DMS53 treated with DMSO at 0.1 percent for 48 hours (cell line): Measurements from ENCODE around the gene OPA1.

Experiments
- DNase-seq: peaks from one replicate; lab custom pipeline; 2025; ENCODE audit not compliant: unreplicated experiment; lab: John Stamatoyannopoulos, UW

OPA1 gene

DNA sequence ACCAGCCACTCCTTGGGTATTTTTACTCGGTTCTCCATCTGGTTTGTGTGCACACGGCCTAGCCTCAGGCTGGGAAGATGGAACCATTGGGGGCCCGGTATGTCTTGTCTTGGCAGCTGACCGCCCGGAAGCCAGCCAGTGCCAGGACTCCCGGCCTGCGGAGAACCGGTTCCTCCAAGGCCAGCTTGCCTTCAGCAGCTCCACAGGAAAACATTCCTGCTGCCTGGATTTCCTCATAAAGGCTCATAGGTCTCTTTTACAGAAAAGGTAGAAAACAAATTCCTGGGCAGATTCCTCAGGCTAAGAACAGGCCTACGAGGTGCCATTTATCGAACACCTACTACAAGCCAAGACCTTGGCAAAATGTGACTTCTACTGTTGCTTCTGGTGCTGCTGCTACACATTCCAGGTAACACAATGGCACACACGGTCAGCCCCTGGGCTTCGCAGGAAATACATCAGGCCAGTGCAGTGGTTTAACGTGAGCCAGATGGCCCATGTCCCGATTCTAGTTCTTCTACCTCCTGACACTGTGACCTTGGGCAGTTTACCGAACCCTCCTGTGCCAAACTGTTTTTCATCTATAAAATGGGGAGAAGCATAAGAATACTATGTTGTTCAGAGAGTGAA is 141.8 kb downstream of the OPA1 start:
- no peak for DNase-seq

DNA sequence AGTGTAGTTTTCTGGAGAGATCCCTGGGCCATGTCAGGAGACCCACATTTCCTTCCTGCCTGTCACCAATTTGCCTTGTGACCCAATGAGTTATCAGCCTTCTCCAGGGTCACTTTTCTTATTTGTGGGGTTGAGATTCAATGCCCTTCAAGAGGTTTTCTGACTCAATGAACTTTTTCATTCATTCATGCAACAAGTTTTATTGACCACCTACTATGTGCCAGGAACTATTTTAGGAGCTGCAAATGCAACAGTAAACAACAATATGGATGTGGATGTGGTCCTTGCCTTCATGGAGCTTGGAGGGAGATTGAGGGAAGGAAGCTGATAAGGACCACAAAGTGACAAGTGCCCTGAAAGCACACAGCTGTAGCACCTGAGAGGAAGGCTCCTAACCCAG is 142.8 kb downstream of the OPA1 start:
- DNase-seq, result no peak

DNA sequence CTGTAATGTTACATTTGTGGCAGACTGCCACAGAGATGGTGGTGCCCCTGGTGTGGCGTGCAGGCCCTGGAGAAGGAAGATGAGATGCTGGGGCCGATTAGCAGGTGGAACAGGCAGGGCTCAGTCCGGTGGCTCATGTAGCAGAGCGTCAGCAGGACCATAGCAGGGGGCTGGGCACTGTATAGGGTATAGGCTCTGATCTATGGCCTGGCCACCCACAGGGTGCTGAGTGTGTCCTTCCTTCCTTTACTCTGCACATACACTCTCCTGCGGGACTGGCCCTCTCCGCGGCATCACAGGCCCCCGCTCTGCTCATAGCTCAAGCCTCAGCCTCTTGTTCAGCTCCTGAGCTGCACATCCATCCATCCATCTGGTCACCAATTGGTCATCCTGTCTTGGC is 143.6 kb downstream of the OPA1 start:
- DNase-seq, result no peak

DNA sequence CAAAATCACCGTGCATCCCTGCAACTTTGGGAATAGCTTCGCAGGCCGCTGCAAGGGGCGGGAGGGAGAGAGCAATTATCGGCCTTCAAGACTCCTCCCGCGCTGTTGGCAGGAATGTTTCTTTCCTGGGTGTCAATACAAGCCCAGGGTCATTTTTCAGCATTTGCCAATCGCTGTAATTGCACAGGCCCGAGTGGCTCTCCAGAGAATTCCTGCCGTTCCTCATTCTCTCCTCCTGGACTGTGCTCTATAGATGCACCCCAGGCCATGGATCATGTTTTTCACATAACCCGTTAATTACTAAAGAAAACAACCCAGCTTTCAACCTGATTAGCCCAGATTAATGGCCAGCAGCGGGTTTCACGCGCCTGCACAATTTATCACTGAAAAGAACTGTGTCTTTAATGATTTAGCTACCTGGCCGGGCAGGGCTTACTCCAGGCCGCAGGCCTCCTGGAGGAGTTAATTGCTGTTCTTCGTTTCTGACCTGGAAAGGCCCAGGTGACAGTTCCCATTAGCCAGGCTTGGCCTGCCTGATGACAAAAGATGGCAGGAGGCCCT is 144.3 kb downstream of the OPA1 start:
- no peak for DNase-seq

DNA sequence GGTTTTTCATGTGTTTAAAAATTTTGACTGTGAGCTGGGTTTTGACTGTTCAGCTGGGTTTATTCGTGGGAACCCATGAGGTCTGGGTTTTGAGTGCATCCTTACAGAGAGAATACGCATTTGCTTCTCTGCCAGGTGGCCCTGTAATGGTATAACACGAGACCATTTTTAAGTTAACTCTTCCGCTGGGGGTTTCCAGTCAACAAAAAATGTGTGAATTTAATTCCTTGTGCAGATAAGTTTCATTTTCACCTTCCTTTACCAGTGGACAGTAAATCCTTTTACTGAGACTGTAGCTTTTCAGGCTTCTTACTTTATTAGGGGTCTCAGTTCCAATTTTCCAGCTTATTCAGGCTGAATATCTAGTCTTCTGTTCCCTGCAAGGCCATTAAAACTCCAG is 149.6 kb downstream of the OPA1 start:
- DNase-seq, result peak; percentile 30

DNA sequence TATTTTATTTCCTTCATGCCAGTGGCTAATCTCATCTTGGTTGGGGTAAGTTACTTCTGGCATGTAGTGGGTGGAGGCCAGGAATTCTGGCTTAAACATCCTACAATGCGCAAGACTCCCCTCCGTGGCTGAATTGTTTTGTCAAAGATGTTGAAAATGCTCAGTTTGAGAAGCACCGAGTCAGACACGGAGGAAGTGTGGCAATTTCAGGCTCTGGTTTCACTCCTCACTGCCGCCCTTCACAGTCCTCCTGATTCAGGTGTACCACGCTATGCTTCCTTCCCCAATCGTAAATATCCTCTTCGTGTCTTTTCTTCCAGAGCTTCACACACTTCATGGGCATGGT is 150.7 kb downstream of the OPA1 start:
- no peak for DNase-seq

DNA sequence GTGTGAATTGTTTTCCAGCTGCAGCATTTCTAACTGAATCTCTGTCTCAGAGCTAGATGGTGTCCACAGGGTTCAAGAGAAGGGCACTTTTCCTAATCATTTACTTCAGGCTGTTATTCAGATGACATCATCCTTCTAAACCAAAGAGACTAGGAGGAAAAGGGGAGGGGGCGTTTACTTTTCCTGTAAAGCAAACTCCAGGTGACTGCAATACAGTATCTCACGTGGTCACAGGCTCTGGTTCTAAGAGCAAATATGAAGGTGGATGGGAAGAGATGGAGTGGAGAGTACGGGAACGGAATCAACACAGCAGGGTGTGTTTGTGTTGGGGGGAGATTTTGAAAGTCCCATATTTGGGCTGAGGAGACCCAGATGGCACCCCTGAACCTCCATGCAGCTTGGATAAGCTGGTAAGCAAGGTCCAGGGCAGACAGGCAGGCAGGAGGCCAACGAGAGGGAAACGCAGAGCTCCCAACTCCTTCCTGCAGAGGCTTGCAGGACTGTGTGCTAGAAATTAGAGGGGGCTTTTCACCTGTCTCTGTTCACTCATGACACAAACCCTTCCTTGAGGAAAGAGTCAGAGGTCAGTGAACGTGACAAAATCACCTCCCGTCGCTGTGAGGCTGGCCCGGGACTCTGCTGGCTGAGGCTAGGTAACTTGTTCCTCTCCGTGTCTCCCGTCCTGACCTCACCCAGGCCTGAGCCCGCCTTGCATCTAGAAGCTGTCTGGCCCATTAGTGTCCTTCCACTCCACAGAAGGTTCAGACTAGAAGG is 151.2 kb downstream of the OPA1 start:
- DNase-seq, result peak; percentile 92

DNA sequence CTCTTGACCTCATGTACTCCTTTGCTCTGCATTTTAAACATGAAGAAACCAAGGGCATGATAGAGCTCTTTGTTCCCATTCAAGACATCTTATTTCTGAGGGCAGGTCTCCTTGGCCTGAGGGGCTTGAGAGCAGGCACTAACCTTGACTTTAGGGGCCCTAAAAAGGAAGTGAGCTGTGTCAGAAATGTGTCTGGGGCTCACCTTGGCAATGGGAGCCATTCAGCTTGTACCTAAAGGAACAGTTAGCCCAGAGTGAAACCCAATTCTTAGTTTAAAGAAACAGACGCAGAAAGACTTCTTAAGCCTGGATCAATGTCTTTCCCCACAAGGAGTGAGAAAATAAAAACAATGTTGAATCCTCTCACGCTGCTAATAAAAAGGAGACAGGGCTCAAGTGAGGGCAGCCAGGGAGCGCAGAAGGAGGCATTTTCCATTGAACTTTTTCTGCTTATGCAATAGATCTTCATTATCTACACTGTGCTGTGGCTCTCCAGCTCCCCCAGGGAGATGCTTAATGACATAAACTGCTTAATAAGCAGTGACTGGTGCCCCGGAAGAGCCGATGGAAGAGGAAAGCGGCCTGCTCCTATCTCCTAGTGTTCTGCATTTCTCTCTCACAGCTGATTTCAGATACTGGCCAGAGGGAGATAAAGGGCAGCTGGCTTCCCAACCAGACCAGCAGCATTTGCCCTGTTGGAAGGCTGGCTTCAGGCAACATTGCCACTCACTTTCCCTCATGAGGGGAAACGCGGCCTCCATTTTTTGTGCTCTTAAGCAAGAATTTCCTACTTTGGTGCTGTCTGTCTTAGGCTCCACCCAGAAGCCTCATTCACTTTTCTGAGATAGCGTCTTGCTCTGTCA is 152.0 kb downstream of the OPA1 start:
- DNase-seq, result peak; percentile 54

DNA sequence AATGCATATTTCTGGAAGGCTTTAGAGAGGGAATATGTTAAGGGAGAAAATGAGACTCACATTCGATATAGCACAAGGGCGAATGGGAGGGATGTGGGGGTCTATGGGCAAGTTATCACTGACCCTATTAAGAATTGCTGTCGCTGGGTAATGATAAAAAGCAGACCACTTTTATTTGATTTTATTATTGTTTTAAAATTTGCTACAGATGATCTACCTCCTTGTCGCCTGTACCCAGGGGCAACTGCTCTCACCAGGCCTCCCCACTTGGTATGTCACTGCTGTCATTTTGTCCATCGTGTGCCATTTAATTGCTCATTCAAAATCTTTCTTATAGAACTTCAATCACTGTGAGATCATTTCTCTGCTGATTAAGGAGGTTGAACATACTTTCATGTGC is 153.8 kb downstream of the OPA1 start:
- no peak for DNase-seq
